HL-60 (cell line): ENCODE measurements around the gene POLN.

Source experiments
- GABPA ChIP-seq: IDR thresholded peaks from 2 replicates; pipeline ENCODE4 v1.6.1; 2012; ENCODE audit warnings: low read depth
- POLR2AphosphoS5 ChIP-seq: IDR thresholded peaks from 2 replicates; pipeline ENCODE4 v1.6.1; 2012; ENCODE audit warnings: low read depth
- SPI1 ChIP-seq: IDR thresholded peaks from 2 replicates; pipeline ENCODE4 v1.6.1; 2012; ENCODE audit warnings: low read depth, mild to moderate bottlenecking, borderline replicate concordance
- TF ChIP-seq, protein P1 (sequence below): IDR thresholded peaks from one replicate; pipeline ENCODE4 v1.5.1; 2011; ENCODE audit warnings: low read length, control low read depth, inconsistent platforms; ENCODE audit not compliant: insufficient read depth
- TF ChIP-seq, protein P2 (sequence below): IDR thresholded peaks from 2 replicates; pipeline ENCODE4 v1.6.1; 2012; ENCODE audit warnings: low read depth; ENCODE audit not compliant: insufficient replicate concordance

GRCh38 chr4:2103843-2104547 is 137.9 kb downstream of the POLN start:
- TF ChIP-seq, protein P1, sequence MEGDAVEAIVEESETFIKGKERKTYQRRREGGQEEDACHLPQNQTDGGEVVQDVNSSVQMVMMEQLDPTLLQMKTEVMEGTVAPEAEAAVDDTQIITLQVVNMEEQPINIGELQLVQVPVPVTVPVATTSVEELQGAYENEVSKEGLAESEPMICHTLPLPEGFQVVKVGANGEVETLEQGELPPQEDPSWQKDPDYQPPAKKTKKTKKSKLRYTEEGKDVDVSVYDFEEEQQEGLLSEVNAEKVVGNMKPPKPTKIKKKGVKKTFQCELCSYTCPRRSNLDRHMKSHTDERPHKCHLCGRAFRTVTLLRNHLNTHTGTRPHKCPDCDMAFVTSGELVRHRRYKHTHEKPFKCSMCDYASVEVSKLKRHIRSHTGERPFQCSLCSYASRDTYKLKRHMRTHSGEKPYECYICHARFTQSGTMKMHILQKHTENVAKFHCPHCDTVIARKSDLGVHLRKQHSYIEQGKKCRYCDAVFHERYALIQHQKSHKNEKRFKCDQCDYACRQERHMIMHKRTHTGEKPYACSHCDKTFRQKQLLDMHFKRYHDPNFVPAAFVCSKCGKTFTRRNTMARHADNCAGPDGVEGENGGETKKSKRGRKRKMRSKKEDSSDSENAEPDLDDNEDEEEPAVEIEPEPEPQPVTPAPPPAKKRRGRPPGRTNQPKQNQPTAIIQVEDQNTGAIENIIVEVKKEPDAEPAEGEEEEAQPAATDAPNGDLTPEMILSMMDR = no peak
- TF ChIP-seq POLR2AphosphoS5 = no peak
- TF ChIP-seq, protein P2, sequence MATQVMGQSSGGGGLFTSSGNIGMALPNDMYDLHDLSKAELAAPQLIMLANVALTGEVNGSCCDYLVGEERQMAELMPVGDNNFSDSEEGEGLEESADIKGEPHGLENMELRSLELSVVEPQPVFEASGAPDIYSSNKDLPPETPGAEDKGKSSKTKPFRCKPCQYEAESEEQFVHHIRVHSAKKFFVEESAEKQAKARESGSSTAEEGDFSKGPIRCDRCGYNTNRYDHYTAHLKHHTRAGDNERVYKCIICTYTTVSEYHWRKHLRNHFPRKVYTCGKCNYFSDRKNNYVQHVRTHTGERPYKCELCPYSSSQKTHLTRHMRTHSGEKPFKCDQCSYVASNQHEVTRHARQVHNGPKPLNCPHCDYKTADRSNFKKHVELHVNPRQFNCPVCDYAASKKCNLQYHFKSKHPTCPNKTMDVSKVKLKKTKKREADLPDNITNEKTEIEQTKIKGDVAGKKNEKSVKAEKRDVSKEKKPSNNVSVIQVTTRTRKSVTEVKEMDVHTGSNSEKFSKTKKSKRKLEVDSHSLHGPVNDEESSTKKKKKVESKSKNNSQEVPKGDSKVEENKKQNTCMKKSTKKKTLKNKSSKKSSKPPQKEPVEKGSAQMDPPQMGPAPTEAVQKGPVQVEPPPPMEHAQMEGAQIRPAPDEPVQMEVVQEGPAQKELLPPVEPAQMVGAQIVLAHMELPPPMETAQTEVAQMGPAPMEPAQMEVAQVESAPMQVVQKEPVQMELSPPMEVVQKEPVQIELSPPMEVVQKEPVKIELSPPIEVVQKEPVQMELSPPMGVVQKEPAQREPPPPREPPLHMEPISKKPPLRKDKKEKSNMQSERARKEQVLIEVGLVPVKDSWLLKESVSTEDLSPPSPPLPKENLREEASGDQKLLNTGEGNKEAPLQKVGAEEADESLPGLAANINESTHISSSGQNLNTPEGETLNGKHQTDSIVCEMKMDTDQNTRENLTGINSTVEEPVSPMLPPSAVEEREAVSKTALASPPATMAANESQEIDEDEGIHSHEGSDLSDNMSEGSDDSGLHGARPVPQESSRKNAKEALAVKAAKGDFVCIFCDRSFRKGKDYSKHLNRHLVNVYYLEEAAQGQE = no peak
- TF ChIP-seq SPI1 = peak; percentile 46; the same call in 1 of the 2 replicates
- TF ChIP-seq GABPA = no peak
